Glutamatergic neuron (in vitro differentiated cells): ENCODE results near the gene SRMS. TPM values are rescaled to one million over a fixed set of nuclear protein-coding genes. Genes with fewer than 3 reads are reported as not detected.

Experiments
- DNase-seq: peaks from one replicate; pipeline ENCODE4 v3.0.0; 2022
- H3K27ac Mint-ChIP-seq: one replicate; pipeline ENCODE4 v1.8.0; 2020; ENCODE audit warnings: mild to moderate bottlenecking, mixed read lengths, inconsistent platforms; ENCODE audit not compliant: unreplicated experiment
- H3K27me3 Mint-ChIP-seq: one replicate; pipeline ENCODE4 v1.8.0; 2020; ENCODE audit warnings: mild to moderate bottlenecking, moderate library complexity, mixed read lengths, inconsistent platforms; ENCODE audit not compliant: unreplicated experiment
- H3K36me3 Mint-ChIP-seq: one replicate; pipeline ENCODE4 v1.8.0; 2020; ENCODE audit warnings: mild to moderate bottlenecking, mixed read lengths, inconsistent platforms; ENCODE audit not compliant: unreplicated experiment
- H3K4me1 Mint-ChIP-seq: one replicate; pipeline ENCODE4 v1.8.0; 2020; ENCODE audit warnings: mild to moderate bottlenecking, low read depth, mixed read lengths, inconsistent platforms; ENCODE audit not compliant: unreplicated experiment
- H3K4me3 Mint-ChIP-seq: one replicate; pipeline ENCODE4 v1.8.0; 2020; ENCODE audit warnings: mild to moderate bottlenecking, mixed read lengths, inconsistent platforms; ENCODE audit not compliant: unreplicated experiment
- H3K9me3 Mint-ChIP-seq: one replicate; pipeline ENCODE4 v1.8.0; 2020; ENCODE audit warnings: mild to moderate bottlenecking, moderate library complexity, mixed read lengths, inconsistent platforms; ENCODE audit not compliant: unreplicated experiment
- CTCF ChIP-seq: fragments of 200-600 bp; sonication (generic); IDR thresholded peaks from one replicate; pipeline ENCODE4 v1.5.0; 2021; ENCODE audit not compliant: partially characterized antibody, unreplicated experiment
- total RNA-seq: library from RNA; stranded (reverse); fragmentation: NEBNext Ultra II Directional; extraction: Animal tissue kit (Norgen Biotek cat#: 25700); gene quantifications from one replicate; pipeline ENCODE4 v1.2.1, GENCODE V29; 2021; ENCODE audit not compliant: unreplicated experiment

Gene SRMS
- total RNA-seq, 1 donor from 2014 or later, result not detected

- Mint-ChIP-seq H3K36me3 (peaks cover 21% of the 10 kb centered on the region), H3K27me3 (peaks cover 5% of the 10 kb centered on the region)
Measured at GRCh38 chr20:63507083-63507743, 40.3 kb downstream of the SRMS start.

GRCh38 chr20:63505723-63506122 is 41.8 kb downstream of the SRMS start:
- TF ChIP-seq CTCF, result no peak
- Mint-ChIP-seq H3K4me1 (peaks cover 2% of the 10 kb centered on the region), H3K9me3 (peaks cover 14% of the 10 kb centered on the region), H3K36me3 (peaks cover 21% of the 10 kb centered on the region), H3K27ac (no peak overlapping the region), H3K4me3 (no peak overlapping the region), H3K27me3 (peaks cover 6% of the 10 kb centered on the region)
- no peak for DNase-seq

More at GRCh38 chr20:63507083-63507743, 40.3 kb downstream of the SRMS start:
- H3K4me3 Mint-ChIP-seq, result no peak overlapping the region
- no peaks in the 10 kb centered on the region for H3K4me1 Mint-ChIP-seq
- H3K9me3 Mint-ChIP-seq, result peaks cover 12% of the 10 kb centered on the region
- TF ChIP-seq CTCF, result no peak
- DNase-seq, result no peak
- H3K27ac Mint-ChIP-seq, result no peak overlapping the region

GRCh38 chr20:63505281-63505680 is 42.3 kb downstream of the SRMS start:
- peaks cover 6% of the 10 kb centered on the region for H3K27me3 Mint-ChIP-seq
- H3K4me3 Mint-ChIP-seq, result no peak overlapping the region
- no peak for TF ChIP-seq CTCF
- H3K4me1 Mint-ChIP-seq, result peaks cover 2% of the 10 kb centered on the region
- DNase-seq, result no peak
- peaks cover 21% of the 10 kb centered on the region for H3K36me3 Mint-ChIP-seq
- H3K27ac Mint-ChIP-seq, result no peak overlapping the region
- peaks cover 14% of the 10 kb centered on the region for H3K9me3 Mint-ChIP-seq

- TF ChIP-seq CTCF, result no peak
- Mint-ChIP-seq H3K27me3 (peaks cover 6% of the 10 kb centered on the region), H3K27ac (no peak overlapping the region), H3K36me3 (peaks cover 19% of the 10 kb centered on the region), H3K9me3 (peaks cover 14% of the 10 kb centered on the region), H3K4me3 (no peak overlapping the region), H3K4me1 (peaks cover 2% of the 10 kb centered on the region)
- no peak for DNase-seq
Measured at GRCh38 chr20:63504642-63505041, 42.9 kb downstream of the SRMS start.

- peaks cover 17% of the 10 kb centered on the region for H3K36me3 Mint-ChIP-seq
- H3K4me1 Mint-ChIP-seq, result peaks cover 2% of the 10 kb centered on the region
- no peak overlapping the region for H3K27ac Mint-ChIP-seq
- no peak for DNase-seq
- peaks cover 6% of the 10 kb centered on the region for H3K27me3 Mint-ChIP-seq
- peaks cover 13% of the 10 kb centered on the region for H3K9me3 Mint-ChIP-seq
- H3K4me3 Mint-ChIP-seq, result no peak overlapping the region
- no peak for TF ChIP-seq CTCF
Measured at GRCh38 chr20:63503524-63503923, 44.0 kb downstream of the SRMS start.
